ENCODE results near the gene TTBK2.

DNA sequence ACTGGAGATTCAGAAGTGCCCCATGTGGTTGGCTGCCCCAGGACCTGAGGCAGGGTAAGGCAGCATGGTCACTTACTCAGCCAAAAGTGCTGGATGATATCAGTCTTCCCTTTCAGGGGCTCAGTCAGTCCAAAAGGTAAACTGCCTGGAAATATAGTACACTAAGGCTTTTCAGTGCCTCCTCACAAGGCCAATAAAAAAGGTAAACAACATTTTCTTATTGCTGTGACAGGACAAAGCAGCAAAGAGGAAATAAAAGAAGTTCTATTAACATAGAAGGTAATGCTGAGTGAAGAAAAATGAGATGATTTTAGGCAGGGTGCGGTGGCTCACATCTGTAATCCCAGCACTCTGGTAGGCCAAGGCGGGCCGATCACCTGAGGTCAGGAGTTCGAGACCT, 117.1 kb downstream of the TTBK2 start:
- no peak for TF ChIP-seq KAT7 (CRISPR knock-in tag; IDR thresholded peaks at IDR 0.05; ENCODE audit: borderline replicate concordance)
- TF ChIP-seq MAX (CRISPR knock-in tag; IDR thresholded peaks at IDR 0.05), result no peak
- TF ChIP-seq FOXP1 (CRISPR knock-in tag; IDR thresholded peaks at IDR 0.05; ENCODE audit: borderline replicate concordance), result no peak
- no peak for TF ChIP-seq PREB (CRISPR knock-in tag; IDR thresholded peaks at IDR 0.05; ENCODE audit: borderline replicate concordance)
- no peak for TF ChIP-seq EMX1 (CRISPR knock-in tag; IDR thresholded peaks at IDR 0.05)
- no peak for TF ChIP-seq ESRRA (CRISPR knock-in tag; IDR thresholded peaks at IDR 0.05; ENCODE audit: borderline replicate concordance)
- TF ChIP-seq, protein P1, sequence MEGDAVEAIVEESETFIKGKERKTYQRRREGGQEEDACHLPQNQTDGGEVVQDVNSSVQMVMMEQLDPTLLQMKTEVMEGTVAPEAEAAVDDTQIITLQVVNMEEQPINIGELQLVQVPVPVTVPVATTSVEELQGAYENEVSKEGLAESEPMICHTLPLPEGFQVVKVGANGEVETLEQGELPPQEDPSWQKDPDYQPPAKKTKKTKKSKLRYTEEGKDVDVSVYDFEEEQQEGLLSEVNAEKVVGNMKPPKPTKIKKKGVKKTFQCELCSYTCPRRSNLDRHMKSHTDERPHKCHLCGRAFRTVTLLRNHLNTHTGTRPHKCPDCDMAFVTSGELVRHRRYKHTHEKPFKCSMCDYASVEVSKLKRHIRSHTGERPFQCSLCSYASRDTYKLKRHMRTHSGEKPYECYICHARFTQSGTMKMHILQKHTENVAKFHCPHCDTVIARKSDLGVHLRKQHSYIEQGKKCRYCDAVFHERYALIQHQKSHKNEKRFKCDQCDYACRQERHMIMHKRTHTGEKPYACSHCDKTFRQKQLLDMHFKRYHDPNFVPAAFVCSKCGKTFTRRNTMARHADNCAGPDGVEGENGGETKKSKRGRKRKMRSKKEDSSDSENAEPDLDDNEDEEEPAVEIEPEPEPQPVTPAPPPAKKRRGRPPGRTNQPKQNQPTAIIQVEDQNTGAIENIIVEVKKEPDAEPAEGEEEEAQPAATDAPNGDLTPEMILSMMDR (IDR thresholded peaks at IDR 0.05), result no peak

All from WTC11 (cell line).